GM19043 (cell line): ENCODE results near the gene LRP8.

Experiments used
- ATAC-seq: cut with Tn5 transposase; IDR thresholded peaks from one replicate; pipeline ENCODE4 v1.9.1; 2021; ENCODE audit warnings: low read depth; ENCODE audit not compliant: unreplicated experiment

LRP8 gene

GRCh38 chr1:53267761-53268160, 60.1 kb downstream of the LRP8 start:
- ATAC-seq = no peak

GRCh38 chr1:53266038-53266437, 61.8 kb downstream of the LRP8 start:
- ATAC-seq = no peak

GRCh38 chr1:53265581-53265980, 62.3 kb downstream of the LRP8 start:
- no peak for ATAC-seq

GRCh38 chr1:53264048-53264447, 63.8 kb downstream of the LRP8 start:
- ATAC-seq = no peak

- ATAC-seq = no peak
These were observed 65.9 kb downstream of the LRP8 start for GRCh38 chr1:53262000-53262399.

GRCh38 chr1:53260631-53261247, 67.1 kb downstream of the LRP8 start:
- ATAC-seq = no peak

GRCh38 chr1:53259932-53260331, 67.9 kb downstream of the LRP8 start:
- ATAC-seq = peak; percentile 91

- no peak for ATAC-seq
These were observed 69.7 kb downstream of the LRP8 start for GRCh38 chr1:53258216-53258615.

GRCh38 chr1:53257454-53258081, 70.3 kb downstream of the LRP8 start:
- no peak for ATAC-seq

GRCh38 chr1:53256511-53257453, 71.1 kb downstream of the LRP8 start:
- ATAC-seq = no peak

GRCh38 chr1:53255031-53255430, 72.8 kb downstream of the LRP8 start:
- ATAC-seq = no peak

- no peak for ATAC-seq
These were observed 73.7 kb downstream of the LRP8 start for GRCh38 chr1:53254011-53254640.

- no peak for ATAC-seq
These were observed 77.5 kb downstream of the LRP8 start for GRCh38 chr1:53250325-53250724.

- ATAC-seq = no peak
These were observed 78.2 kb downstream of the LRP8 start for GRCh38 chr1:53249706-53250105.

- no peak for ATAC-seq
These were observed 81.4 kb downstream of the LRP8 start for GRCh38 chr1:53246261-53247134.

- no peak for ATAC-seq
These were observed 83.7 kb downstream of the LRP8 start for GRCh38 chr1:53244141-53244540.

- ATAC-seq = no peak
These were observed 85.5 kb downstream of the LRP8 start for GRCh38 chr1:53242381-53242780.

GRCh38 chr1:53241828-53242227, 86.0 kb downstream of the LRP8 start:
- no peak for ATAC-seq

GRCh38 chr1:53238197-53239155, 89.4 kb downstream of the LRP8 start, which contains the start of gene MAGOH:
TSS of gene MAGOH (minus strand) at chr1:53238518. CDS start at chr1:53238448, 70 bp downstream.
- peak; percentile 99 for ATAC-seq
